Kasumi-1 (cell line): ENCODE results near the gene SPRY2.
A peak's percentile ranks its signal among the peaks of the same experiment; 100 is the strongest.
"Not testable (repeated sequence)": the region's sequence is repeated elsewhere in the genome, so short reads cannot be mapped to it uniquely, and the experiment has no call there.

Experiments used
- DNase-seq, 2 experiments: peaks; one replicate each; lab custom pipeline; 2025; lab: John Stamatoyannopoulos, UW

The SPRY2 gene

DNA sequence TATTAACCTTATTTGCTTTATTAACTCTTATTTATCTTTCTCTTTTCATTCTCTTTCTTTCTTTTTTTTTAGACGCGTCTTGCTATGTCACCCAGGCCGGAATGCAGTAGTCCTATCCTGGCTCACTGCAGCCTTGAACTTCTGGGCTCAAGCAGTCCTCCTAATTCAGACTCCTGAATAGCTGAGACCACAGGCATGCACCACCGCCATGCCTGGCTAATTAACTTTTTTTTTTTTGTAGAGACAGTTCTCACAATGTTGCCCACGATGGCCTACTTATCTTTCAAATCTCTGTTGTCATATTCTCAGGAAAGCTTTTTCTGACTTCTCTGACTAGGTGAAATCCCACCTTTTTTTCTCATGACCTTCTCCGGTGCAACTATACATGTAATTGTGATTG, 7.8 kb upstream of the SPRY2 start:
- DNase-seq = no peak

- no peak for DNase-seq
Observed at GRCh38 chr13:80348314-80348713, 7.4 kb upstream of the SPRY2 start.

GRCh38 chr13:80345771-80346510, 5.0 kb upstream of the SPRY2 start:
- no peak for DNase-seq

DNA sequence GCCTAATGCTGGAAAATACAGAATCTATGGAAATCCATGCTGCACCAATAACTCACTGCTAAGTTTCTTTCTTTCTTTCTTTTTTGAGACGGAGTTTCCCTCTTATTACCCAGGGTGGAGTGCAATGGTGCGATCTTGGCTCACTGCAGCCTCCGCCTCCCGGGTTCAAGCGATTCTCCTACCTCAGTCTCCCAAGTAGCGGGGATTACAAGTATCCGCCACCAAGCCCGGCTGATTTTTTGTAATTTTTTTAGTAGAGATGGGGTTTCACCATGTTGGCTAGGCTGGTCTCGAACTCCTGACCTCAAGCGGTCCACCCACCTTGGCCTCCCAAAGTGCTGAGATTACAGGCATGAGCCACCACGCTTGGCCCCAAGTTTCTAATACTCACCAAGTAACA, 3.1 kb upstream of the SPRY2 start:
- DNase-seq = not testable (repeated sequence)

DNA sequence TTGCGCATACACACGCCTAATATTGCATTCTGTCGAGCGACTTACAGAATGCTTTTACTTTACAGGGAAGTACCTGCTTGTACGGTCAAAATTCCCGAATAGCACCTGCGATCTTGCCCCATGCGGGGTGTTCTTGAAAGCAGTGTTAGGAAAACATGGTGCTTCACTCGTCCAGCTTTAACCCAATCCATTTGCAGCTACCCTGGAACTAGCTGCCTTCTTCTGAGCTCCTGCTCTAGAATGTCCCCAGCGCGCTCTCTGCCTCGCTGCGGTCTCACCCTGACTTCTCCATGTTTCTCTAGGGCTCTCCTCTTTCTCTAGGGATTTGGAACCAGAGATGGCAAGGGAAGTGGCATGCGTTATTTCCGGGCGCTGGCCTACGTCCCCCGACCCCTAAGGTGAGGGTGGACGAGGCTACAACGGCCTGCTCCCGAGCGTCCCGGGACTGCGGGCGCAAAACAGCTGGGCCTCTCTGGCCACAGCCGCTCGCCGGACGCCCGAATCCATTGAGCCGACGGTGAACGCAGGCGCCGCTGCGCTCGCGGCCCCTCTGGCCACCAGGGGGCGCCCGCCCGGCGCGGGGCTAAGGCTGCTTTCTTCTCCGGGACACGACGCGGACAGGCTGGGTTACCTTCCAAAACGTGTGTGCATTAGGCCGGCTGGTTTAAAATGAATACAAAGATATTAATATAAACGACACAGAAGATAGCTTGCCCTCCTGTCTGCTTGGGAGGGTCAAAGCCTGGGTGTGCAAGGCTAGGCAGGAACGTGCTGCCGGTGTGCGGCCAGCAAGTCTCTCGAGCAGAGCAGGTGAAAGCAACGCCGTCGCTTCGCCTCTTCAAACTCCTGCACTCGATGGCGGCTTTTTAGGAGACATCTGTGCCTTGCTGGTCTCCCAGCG, 1.8 kb upstream of the SPRY2 start:
- DNase-seq = peak; percentile 74 to 76

DNA sequence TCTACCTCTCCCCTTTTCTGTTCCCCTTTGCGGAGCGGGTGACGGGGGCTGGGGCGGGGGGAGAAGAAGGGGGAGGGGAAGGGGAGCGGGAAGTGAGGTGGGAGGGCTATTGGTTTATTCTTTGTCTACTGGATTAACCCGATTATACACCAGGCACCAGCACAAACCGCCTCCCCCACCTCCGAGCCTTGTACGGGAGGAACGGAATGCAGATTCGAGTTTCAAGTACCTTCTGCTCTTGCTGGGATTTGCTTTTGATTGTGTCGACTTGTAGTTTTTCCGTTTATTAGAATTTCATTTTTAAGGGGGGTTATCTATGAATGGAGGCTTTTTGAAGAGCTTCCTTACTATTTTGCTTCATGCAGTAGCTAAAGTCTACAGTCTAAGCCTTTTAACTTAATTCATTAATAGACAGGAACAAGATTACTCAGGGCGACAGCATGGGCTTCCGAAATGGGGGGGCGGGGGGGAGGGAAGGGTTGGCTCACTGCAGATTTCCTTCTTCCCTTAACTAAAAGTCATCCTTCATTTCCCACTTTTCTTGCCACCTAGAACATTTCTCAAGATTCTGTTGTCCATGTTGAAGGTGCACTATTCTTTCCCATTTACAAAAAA, 937 bp upstream of the SPRY2 start:
- DNase-seq = peak; percentile 46 to 57

DNA sequence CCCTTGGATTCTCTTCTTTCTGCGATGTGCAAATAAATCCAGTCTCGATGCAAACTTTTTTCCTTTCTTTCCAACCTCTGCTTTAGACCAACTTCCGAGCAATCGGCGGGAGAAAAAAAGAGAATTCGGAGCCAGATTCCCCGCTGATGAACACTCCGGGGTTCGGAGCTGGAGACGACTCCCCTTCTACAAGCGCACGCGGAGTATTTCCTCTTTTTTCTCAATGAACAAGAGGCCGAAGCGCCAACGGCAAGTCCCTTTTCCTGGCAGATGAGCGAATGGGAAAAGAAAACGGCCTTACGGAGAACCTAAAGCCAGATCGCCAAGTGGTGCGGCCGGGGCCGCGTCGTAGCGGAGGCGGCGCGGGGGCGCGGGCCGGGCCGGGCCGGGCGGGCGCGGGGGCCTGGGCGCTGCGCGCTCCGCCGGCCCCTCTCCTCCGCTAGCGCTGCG, 250 bp downstream of the SPRY2 start:
- DNase-seq = peak; percentile 70 to 75

GRCh38 chr13:80339912-80340650, 845 bp downstream of the SPRY2 start:
- DNase-seq = peak; percentile 23 to 40

- DNase-seq = peak; percentile 40 to 46
Observed at GRCh38 chr13:80339563-80339911, 1.4 kb downstream of the SPRY2 start.

DNA sequence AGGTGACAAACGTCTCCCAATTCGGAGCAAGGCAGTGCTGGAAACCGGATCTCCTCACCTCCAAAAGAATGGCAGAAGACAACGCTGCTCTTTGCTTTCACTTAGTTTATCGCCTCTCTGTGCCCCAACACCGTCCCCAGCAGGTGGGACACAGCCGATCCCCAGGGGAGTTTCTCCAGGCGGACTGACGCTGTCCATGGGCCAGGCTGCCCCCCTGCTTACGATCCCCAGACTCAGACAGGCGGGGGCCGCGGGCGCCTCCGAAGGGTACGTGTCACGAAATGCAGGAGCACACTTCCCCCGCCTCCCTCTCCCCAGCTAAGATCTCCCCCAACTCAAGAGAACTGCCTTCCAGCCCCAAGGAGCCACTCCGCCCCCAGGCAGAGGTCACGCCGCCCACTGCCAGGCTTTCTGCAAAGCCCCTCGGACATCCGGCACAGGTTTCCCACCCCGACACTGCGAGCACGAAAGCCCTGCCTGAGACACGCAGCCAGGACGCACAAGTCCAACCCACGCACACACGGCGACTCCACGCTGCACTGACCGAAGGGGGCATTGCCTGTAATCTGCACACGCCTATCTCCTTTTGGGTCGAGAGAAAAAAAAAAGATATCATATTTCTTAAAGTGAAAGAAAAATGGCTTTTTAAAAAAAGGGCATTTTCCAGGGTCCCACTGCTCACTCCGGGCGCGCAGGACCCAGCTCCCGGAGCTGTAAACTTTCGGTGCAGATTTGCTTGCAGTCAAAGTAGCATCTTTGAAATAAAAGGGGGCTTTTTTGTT, 2.0 kb downstream of the SPRY2 start:
- DNase-seq = peak; percentile 68 to 83

DNA sequence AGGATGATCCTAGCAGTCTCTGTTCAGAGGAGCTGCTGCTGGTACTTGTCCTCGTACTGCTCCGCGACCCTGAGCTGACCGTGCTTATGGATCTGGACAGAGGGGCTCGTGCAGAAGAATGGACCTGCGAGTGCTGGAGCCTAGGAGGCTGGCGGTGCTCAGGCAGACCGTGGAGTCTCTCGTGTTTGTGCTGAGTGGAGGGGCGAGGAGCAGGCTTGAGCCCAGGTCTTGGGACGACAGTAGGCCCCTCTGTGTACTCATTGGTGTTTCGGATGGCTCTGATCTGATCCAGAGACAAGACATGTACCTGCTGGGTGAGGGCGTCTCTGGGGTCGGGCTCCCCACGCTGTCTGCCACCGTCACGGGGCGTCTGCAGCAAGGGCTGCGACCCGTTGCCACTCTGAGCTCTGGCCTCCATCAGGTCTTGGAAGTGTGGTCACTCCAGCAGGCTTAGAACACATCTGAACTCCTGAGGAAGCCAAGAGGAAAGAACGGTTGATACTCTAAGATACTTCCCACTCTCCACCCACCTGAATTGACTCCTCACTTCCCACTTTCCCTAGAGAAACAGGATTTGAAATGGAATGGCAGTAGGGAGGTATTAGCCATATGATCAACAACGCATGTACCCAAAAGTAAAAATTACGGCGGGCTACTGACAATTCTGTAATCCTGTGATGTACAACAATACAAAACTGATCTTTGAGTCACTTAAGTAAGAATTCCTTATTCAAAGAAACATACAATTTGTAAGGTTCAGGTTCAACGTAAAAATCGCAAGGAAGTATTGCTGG, 3.4 kb downstream of the SPRY2 start:
- DNase-seq = no peak

DNA sequence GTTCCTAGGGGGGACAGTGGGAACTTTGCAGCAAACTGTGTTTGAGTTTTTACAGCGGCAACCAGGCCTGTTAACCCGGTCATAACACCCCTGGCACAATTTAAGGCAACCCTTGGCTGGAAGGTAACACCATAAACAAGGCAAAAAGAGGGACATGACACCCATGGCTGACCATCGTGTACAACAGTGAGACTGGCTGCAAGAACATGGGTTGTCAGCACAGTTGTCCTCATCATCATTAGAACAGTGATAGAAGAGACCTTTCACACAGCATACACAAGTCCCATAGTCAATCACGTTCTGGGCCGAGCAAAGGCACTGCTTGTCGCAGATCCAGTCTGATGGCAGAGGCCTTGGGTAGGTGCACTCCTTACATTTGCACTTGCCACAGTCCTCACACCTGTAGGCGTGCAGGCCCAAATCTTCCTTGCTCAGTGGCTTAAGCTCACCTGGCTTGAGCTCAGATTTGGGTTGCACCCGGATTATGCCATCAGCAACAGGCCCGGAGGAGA, 4.1 kb downstream of the SPRY2 start:
- no peak for DNase-seq

GRCh38 chr13:80336370-80336769, 4.6 kb downstream of the SPRY2 start:
- no peak for DNase-seq

GRCh38 chr13:80334597-80335260, 6.2 kb downstream of the SPRY2 start:
- DNase-seq = no peak

DNA sequence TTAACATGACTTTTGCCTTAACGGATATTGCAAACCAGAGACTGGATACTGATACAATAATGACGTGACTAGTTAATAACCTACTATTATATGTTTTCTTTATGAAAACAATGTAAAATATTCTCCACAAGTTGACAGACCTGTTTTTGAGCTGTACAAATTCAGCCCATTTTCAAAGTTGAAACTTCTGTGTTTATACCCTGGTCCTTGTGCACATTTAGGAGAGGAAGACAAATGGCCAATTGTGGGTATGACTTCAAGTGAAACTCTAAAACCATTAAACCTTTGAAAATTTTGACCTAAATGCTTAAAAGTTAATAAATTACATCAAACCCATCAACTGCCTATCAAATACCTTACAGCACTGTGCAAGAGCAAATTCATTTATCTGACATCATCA, 8.9 kb downstream of the SPRY2 start:
- DNase-seq = no peak

DNA sequence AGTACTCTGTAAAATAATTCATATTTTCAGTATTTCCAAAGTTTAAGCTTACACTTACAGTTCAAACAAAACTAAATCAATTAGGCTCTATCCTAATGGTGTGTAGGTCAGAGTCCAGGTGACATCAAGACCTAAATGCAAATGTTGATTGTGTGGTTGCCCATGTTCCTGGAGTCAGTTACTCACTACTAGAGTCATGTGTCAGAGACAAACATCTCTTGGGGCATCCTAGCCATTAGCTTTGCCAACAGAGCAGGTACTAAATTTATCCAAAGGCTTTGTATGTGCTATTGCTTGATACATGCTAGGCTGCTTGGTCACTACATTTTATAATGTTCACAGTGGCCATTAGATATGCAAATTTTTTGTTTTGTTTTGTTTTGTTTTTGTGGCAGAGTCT, 11.7 kb downstream of the SPRY2 start:
- DNase-seq = no peak

GRCh38 chr13:80319004-80319403, 21.9 kb downstream of the SPRY2 start:
- peak in 1 of 2 experiments; percentile 5 for DNase-seq

- DNase-seq = no peak
Observed at GRCh38 chr13:80314711-80315653, 25.9 kb downstream of the SPRY2 start.
